HepG2 (cell line): ENCODE data around the gene AADACL4. TPM values are rescaled to one million over a fixed set of nuclear protein-coding genes. Genes with fewer than 3 reads are reported as not detected.
A peak's percentile ranks its signal among the peaks of the same experiment; 100 is the strongest.

Source experiments
- CHD4 ChIP-seq: fragments of 200-600 bp; sonication (generic); IDR thresholded peaks from 2 replicates; pipeline ENCODE4 v1.7.0; 2017; ENCODE audit warnings: mild to moderate bottlenecking, low read length, borderline replicate concordance
- FOXA3 ChIP-seq: IDR thresholded peaks from 2 replicates; pipeline ENCODE4 v1.6.1; 2016; ENCODE audit warnings: missing genetic modification reagents, missing compliant biosample characterization
- FOXC1 ChIP-seq: sonication (generic); formaldehyde crosslinking; IDR thresholded peaks from 2 replicates; pipeline ENCODE4 v1.8.0; 2022; ENCODE audit warnings: mild to moderate bottlenecking, missing genetic modification reagents, borderline replicate concordance
- FOXM1 ChIP-seq: sonication (generic); formaldehyde crosslinking; IDR thresholded peaks from 2 replicates; pipeline ENCODE4 v1.5.0; 2020; ENCODE audit warnings: missing genetic modification reagents
- KAT7 ChIP-seq: IDR thresholded peaks from 2 replicates; pipeline ENCODE4 v1.6.1; 2018; ENCODE audit warnings: borderline replicate concordance, missing compliant biosample characterization
- MATR3 ChIP-seq: sonication (generic); formaldehyde crosslinking; IDR thresholded peaks from 2 replicates; pipeline ENCODE4 v1.4.0; 2020; ENCODE audit warnings: missing genetic modification reagents
- NFKBIZ ChIP-seq: IDR thresholded peaks from 2 replicates; pipeline ENCODE4 v1.6.1; 2018; ENCODE audit warnings: missing genetic modification reagents, missing compliant biosample characterization
- RARA ChIP-seq: IDR thresholded peaks from 2 replicates; pipeline ENCODE4 v1.6.1; 2016; ENCODE audit warnings: missing genetic modification reagents, missing compliant biosample characterization
- RBM22 ChIP-seq: fragments of 200-400 bp; formaldehyde crosslinking; optimal IDR thresholded peaks from 2 replicates; pipeline ENCODE3; 2017; ENCODE audit warnings: mild to moderate bottlenecking, low read length, moderate library complexity
- TEAD3 ChIP-seq: optimal IDR thresholded peaks from 2 replicates; pipeline ENCODE3; 2016; ENCODE audit warnings: borderline replicate concordance
- THAP7 ChIP-seq: sonication (generic); formaldehyde crosslinking; IDR thresholded peaks from 2 replicates; pipeline ENCODE4 v1.8.1; 2023; ENCODE audit warnings: mild to moderate bottlenecking, missing genetic modification reagents
- TOPORS ChIP-seq: sonication (generic); formaldehyde crosslinking; IDR thresholded peaks from 2 replicates; pipeline ENCODE4 v1.8.0; 2023; ENCODE audit warnings: mild to moderate bottlenecking, missing genetic modification reagents
- ZFP90 ChIP-seq: sonication (generic); formaldehyde crosslinking; IDR thresholded peaks from 2 replicates; pipeline ENCODE4 v1.8.0; 2022; ENCODE audit warnings: missing genetic modification reagents, mild to moderate bottlenecking, inconsistent platforms, borderline replicate concordance
- ZNF484 ChIP-seq: sonication (generic); formaldehyde crosslinking; IDR thresholded peaks from 2 replicates; pipeline ENCODE4 v1.5.1; 2020; ENCODE audit warnings: mild to moderate bottlenecking, low read depth, missing genetic modification reagents, borderline replicate concordance
- ZNF556 ChIP-seq: sonication (generic); formaldehyde crosslinking; IDR thresholded peaks from 2 replicates; pipeline ENCODE4 v1.4.0; 2020; ENCODE audit warnings: mild to moderate bottlenecking, missing genetic modification reagents, borderline replicate concordance
- ZNF576 ChIP-seq: sonication (generic); formaldehyde crosslinking; IDR thresholded peaks from 2 replicates; pipeline ENCODE4 v1.4.0; 2020; ENCODE audit warnings: mild to moderate bottlenecking, missing genetic modification reagents
- ZNF652 ChIP-seq: IDR thresholded peaks from 2 replicates; pipeline ENCODE4 v1.6.1; 2016; ENCODE audit warnings: low read depth, borderline replicate concordance
- ZSCAN21 ChIP-seq: sonication (generic); formaldehyde crosslinking; IDR thresholded peaks from 2 replicates; pipeline ENCODE4 v1.8.0; 2022; ENCODE audit warnings: mild to moderate bottlenecking, missing genetic modification reagents, moderate library complexity, borderline replicate concordance
- polyA plus RNA-seq, 8 experiments: library from polyadenylated mRNA; depleted of rRNA in 3 of 8; stranded (reverse) in 7 of 8; unstranded in 1 of 8; fragments of >200 nt; fragmentation: Illumina TruSeq in 4 of 8; extraction: Trizol in 4 of 8; gene quantifications; 2 replicates each; pipeline versions ENCODE4 v1.2.1 to v1.2.3, GENCODE V29; 2011 to 2016; ENCODE audit warnings: low read depth in 4 of 8, missing spikeins in 1 of 8, mixed read lengths in 1 of 8; ENCODE audit not compliant: insufficient read depth in 1 of 8
- total RNA-seq, 5 experiments: library from RNA; depleted of rRNA; stranded (reverse); fragments of >200 nt; fragmentation: Illumina TruSeq; extraction: Trizol; gene quantifications; 2 replicates each; pipeline ENCODE4 v1.2.3, GENCODE V29; 2016; ENCODE audit warnings: low read depth in 1 of 5
- TF ChIP-seq, protein P1 (sequence below): sonication (generic); formaldehyde crosslinking; IDR thresholded peaks from 2 replicates; pipeline ENCODE4 v1.5.0; 2020; ENCODE audit warnings: missing genetic modification reagents, mild to moderate bottlenecking, borderline replicate concordance
- TF ChIP-seq, protein P2 (sequence below): sonication (generic); formaldehyde crosslinking; IDR thresholded peaks from 2 replicates; pipeline ENCODE4 v1.9.0; 2021; ENCODE audit warnings: missing genetic modification reagents, borderline replicate concordance
- TF ChIP-seq, protein P3 (sequence below): sonication (generic); formaldehyde crosslinking; IDR thresholded peaks from 2 replicates; pipeline ENCODE4 v1.5.0; 2020; ENCODE audit warnings: mild to moderate bottlenecking, low read depth, missing genetic modification reagents, borderline replicate concordance
- TF ChIP-seq, protein P4 (sequence below): sonication (generic); formaldehyde crosslinking; conservative IDR thresholded peaks from 2 replicates; pipeline ENCODE4 v1.4.0; 2020; ENCODE audit warnings: missing genetic modification reagents
- TF ChIP-seq, protein P5 (sequence below): sonication (generic); formaldehyde crosslinking; IDR thresholded peaks from 2 replicates; pipeline ENCODE4 v1.4.0; 2020; ENCODE audit warnings: missing genetic modification reagents

Gene AADACL4
- total and polyA plus RNA-seq, 2 of the 13 experiments (the other 11 are each of a cell fraction or from before 2014, with no cell fraction given), result not detected

DNA sequence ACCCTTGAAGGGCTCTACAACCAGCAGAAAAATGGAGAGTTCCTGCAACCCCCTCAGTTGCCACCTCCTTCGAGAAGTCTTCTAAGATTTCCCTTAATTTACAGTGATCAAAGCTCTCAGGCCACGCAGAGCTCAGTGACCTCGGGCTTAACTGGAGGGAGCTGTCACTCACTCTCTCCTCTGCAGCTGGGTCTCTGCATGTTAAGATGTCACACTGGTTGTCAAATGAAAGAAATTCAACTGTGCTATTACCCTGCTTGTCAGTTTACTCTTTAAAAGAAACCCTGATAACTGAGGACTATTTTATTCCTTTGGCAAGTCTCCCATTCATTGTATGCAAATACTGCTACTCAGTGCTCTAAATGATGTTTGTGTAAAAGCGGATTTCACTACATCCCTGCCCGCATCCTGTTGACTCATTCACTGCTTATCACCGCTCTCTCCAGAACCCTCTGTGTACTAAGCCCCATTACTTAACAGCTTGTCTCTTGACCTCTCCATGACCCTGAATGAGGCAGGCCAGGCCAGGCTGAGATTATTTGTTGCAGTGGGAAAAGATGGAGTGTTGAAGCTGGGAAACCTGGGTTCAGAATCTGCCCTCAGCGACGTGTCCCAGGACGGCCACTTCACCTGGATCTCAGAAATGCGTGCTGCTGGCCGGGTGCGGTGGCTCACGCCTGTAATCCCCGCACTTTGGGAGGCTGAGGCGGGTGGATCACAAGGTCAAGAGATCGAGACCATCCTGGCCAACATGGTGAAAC, 39.6 kb upstream of the AADACL4 start (continued):
- TF ChIP-seq, protein P1, sequence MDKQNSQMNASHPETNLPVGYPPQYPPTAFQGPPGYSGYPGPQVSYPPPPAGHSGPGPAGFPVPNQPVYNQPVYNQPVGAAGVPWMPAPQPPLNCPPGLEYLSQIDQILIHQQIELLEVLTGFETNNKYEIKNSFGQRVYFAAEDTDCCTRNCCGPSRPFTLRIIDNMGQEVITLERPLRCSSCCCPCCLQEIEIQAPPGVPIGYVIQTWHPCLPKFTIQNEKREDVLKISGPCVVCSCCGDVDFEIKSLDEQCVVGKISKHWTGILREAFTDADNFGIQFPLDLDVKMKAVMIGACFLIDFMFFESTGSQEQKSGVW (CRISPR knock-in tag), result no peak
- TF ChIP-seq ZNF576 (CRISPR knock-in tag) (no peak), RBM22 (peak; percentile 76), RARA (CRISPR knock-in tag) (peak; percentile 100), ZNF652 (CRISPR knock-in tag) (peak; percentile 79), ZNF484 (CRISPR knock-in tag) (no peak), ZNF556 (CRISPR knock-in tag) (no peak), ZFP90 (no peak), THAP7 (CRISPR knock-in tag) (no peak), KAT7 (CRISPR knock-in tag) (no peak; the same call in 1 of the 2 replicates), FOXC1 (0 out of 2 replicates have a peak, but pooled peaks have one; percentile 36), TEAD3 (CRISPR knock-in tag) (peak; percentile 68), ZSCAN21 (CRISPR knock-in tag) (peak; percentile 83), TOPORS (CRISPR knock-in tag) (no peak), FOXA3 (peak; percentile 97), MATR3 (CRISPR knock-in tag) (no peak), NFKBIZ (CRISPR knock-in tag) (peak; percentile 96; the same call in 1 of the 2 replicates), FOXM1 (CRISPR knock-in tag) (no peak), CHD4 (no peak)
- TF ChIP-seq, protein P2, sequence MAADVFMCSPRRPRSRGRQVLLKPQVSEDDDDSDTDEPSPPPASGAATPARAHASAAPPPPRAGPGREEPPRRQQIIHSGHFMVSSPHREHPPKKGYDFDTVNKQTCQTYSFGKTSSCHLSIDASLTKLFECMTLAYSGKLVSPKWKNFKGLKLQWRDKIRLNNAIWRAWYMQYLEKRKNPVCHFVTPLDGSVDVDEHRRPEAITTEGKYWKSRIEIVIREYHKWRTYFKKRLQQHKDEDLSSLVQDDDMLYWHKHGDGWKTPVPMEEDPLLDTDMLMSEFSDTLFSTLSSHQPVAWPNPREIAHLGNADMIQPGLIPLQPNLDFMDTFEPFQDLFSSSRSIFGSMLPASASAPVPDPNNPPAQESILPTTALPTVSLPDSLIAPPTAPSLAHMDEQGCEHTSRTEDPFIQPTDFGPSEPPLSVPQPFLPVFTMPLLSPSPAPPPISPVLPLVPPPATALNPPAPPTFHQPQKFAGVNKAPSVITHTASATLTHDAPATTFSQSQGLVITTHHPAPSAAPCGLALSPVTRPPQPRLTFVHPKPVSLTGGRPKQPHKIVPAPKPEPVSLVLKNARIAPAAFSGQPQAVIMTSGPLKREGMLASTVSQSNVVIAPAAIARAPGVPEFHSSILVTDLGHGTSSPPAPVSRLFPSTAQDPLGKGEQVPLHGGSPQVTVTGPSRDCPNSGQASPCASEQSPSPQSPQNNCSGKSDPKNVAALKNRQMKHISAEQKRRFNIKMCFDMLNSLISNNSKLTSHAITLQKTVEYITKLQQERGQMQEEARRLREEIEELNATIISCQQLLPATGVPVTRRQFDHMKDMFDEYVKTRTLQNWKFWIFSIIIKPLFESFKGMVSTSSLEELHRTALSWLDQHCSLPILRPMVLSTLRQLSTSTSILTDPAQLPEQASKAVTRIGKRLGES (CRISPR knock-in tag), result no peak
- TF ChIP-seq, protein P3, sequence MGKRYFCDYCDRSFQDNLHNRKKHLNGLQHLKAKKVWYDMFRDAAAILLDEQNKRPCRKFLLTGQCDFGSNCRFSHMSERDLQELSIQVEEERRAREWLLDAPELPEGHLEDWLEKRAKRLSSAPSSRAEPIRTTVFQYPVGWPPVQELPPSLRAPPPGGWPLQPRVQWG (CRISPR knock-in tag), result no peak
- TF ChIP-seq, protein P4, sequence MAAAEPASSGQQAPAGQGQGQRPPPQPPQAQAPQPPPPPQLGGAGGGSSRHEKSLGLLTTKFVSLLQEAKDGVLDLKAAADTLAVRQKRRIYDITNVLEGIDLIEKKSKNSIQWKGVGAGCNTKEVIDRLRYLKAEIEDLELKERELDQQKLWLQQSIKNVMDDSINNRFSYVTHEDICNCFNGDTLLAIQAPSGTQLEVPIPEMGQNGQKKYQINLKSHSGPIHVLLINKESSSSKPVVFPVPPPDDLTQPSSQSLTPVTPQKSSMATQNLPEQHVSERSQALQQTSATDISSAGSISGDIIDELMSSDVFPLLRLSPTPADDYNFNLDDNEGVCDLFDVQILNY (CRISPR knock-in tag), result no peak
- TF ChIP-seq, protein P5, sequence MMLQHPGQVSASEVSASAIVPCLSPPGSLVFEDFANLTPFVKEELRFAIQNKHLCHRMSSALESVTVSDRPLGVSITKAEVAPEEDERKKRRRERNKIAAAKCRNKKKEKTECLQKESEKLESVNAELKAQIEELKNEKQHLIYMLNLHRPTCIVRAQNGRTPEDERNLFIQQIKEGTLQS (CRISPR knock-in tag), result peak; percentile 88
